Activated CD8-positive, alpha-beta memory T cell treated with anti-CD3 and anti-CD28 coated beads for 36 hours (primary cell): ENCODE measurements around the gene BARD1. TPM values are rescaled to one million over a fixed set of nuclear protein-coding genes. Genes with fewer than 3 reads are reported as not detected.
"Not testable (repeated sequence)": the region's sequence is repeated elsewhere in the genome, so short reads cannot be mapped to it uniquely, and the experiment has no call there.

Source experiments
- CTCF ChIA-PET: fragments of 350-600 bp; sonication (Branson Sonifier 250); formaldehyde crosslinking; loops from one replicate; lab custom pipeline; 2021; ENCODE audit warnings: antibody characterized with exemption; lab: Charles Lee
- POLR2A ChIA-PET: fragments of 350-600 bp; sonication (Branson Sonifier 250); formaldehyde crosslinking; loops from one replicate; lab custom pipeline; 2021; ENCODE audit warnings: antibody characterized with exemption; lab: Charles Lee
- total RNA-seq, 2 experiments: library from RNA; stranded (reverse); gene quantifications; one replicate each; pipeline ENCODE4 v1.2.3, GENCODE V29; 2021

BARD1 gene
- total RNA-seq, 2 experiments from 2014 or later = 21.8 to 24.1 TPM

DNA sequence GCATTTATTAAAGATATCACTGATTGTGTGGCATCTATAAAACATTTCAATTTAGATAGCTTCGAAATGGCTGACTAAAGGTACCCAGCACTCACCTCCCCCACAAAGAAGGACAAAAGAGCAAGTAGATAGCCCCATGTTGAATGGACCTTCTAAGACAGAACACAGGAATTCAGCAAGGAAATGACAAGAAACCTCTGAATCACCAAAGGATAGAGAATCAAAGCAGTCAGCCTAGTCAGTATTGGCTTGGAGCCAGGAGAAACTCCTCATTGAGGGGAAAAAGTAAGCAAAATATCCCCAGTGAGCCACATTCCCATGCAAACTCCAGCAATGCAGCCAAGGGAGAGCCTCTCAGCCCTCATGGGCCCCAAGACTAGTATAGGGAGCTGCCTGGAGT lies 113.7 kb downstream of the BARD1 start:
- CTCF ChIA-PET = no interaction called here
- POLR2A ChIA-PET = no interaction called here

DNA sequence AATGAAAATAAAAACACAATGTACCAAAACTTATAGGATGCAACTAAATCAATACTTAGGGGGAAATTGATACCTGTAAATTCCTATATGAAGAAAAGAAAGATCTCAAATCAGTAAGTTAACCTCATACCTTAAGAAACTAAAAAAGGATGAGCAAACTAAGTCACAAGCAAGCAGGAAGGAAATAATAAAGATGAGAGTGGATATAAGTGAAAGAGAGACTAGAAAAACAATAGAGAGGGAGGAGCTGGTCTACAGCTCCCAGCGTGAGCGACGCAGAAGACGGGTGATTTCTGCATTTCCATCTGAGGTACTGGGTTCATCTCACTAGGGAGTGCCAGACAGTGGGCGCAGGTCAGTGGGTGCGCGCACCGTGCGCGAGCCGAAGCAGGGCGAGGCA lies 125.9 kb downstream of the BARD1 start:
- POLR2A ChIA-PET, CTCF ChIA-PET: not testable (repeated sequence)

DNA sequence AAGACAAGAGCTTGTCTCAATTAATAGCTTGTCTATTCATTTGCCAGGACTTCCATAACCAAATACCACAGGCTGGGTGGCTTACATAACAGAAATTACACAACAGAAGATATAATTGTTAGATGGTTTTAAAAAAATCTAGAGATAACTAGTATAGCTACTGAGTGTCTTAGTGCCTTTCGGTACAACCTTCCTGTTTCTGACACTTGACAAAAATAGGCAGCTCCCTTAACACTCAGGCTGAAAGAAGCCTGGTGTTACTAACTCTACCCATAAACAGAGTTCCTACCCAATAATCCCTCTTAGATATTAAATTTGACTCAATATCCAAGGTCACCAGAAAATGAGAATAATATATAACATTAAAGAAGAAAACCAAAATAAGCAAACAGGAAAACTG lies 129.7 kb downstream of the BARD1 start:
- ChIA-PET POLR2A (no interaction called here), CTCF (no interaction called here)

DNA sequence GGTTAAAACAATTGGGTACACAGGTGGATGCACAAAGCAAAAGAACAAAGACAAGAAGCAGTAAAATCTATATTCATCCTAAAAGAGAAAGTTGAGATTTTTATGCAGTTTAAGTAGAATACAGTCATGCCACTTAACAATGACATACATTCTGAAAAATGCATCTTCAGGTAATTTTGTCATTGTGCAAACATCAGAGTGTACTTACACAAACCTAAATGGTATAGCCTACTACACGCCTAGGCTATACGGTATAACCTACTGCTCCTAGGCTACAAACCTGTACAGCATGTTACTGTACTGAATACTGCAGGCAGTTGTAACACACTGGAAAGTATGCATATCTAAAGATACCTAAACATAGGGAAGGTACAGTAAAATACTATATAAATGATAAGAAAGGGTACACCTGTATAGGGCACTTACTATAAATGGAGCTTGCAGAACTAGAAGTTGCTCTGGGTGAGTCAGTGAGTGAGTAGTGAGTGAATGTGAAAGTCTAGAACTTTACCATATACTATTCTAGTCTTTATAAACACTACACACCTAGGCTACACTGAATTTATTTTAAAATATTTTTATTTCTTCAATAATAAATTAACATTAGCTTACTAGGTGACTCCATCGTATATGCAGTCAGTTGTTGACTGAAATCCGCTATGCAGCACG lies 132.9 kb downstream of the BARD1 start:
- CTCF ChIA-PET = no interaction called here
- POLR2A ChIA-PET = no interaction called here
